Smooth muscle cell (in vitro differentiated cells): ENCODE results near the gene VAPB. TPM values are rescaled to one million over a fixed set of nuclear protein-coding genes. Genes with fewer than 3 reads are reported as not detected.
"Not testable (repeated sequence)": the region's sequence is repeated elsewhere in the genome, so short reads cannot be mapped to it uniquely, and the experiment has no call there.

ENCODE experiments used
- DNase-seq: peaks from one replicate; lab custom pipeline; 2025; ENCODE audit not compliant: unreplicated experiment; lab: John Stamatoyannopoulos, UW
- H2AFZ ChIP-seq: fragments of 200-600 bp; sonication (generic); 2 replicates; pipeline ENCODE4 v1.6.0; 2016; ENCODE audit warnings: antibody characterized with exemption, low read depth, mild to moderate bottlenecking
- H3F3A ChIP-seq: fragments of 200-600 bp; sonication (generic); 2 replicates; pipeline ENCODE4 v1.6.0; 2017; ENCODE audit warnings: antibody characterized with exemption, low read depth
- H3K27ac ChIP-seq: fragments of 200-600 bp; sonication (generic); 2 replicates; pipeline ENCODE4 v1.5.1; 2016; ENCODE audit warnings: low read depth, mild to moderate bottlenecking
- H3K27me3 ChIP-seq: fragments of 200-600 bp; sonication (generic); 2 replicates; pipeline ENCODE4 v1.6.1; 2016; ENCODE audit warnings: low read depth, mild to moderate bottlenecking
- H3K36me3 ChIP-seq: fragments of 200-600 bp; sonication (generic); 2 replicates; pipeline ENCODE4 v1.5.1; 2016; ENCODE audit warnings: low read depth
- H3K4me1 ChIP-seq: fragments of 200-600 bp; sonication (generic); 2 replicates; pipeline ENCODE4 v1.5.1; 2016; ENCODE audit warnings: low read depth
- H3K4me2 ChIP-seq: fragments of 200-600 bp; sonication (generic); 2 replicates; pipeline ENCODE4 v1.6.0; 2016; ENCODE audit warnings: mild to moderate bottlenecking
- H3K4me3 ChIP-seq: fragments of 200-600 bp; sonication (generic); 2 replicates; pipeline ENCODE4 v1.5.1; 2016; ENCODE audit warnings: mild to moderate bottlenecking
- H3K79me2 ChIP-seq: fragments of 200-600 bp; sonication (generic); 2 replicates; pipeline ENCODE4 v1.6.0; 2016; ENCODE audit warnings: low read depth, mild to moderate bottlenecking
- H3K9ac ChIP-seq: fragments of 200-600 bp; sonication (generic); 2 replicates; pipeline ENCODE4 v1.6.0; 2016; ENCODE audit warnings: low read depth
- H3K9me3 ChIP-seq: fragments of 200-600 bp; sonication (generic); replicated peaks from 2 replicates; pipeline ENCODE4 v1.5.1; 2016; ENCODE audit warnings: low read depth
- H4K20me1 ChIP-seq: fragments of 200-600 bp; sonication (generic); 2 replicates; pipeline ENCODE4 v1.6.0; 2016; ENCODE audit warnings: low read depth
- CTCF ChIP-seq: fragments of 200-600 bp; sonication (generic); IDR thresholded peaks from 2 replicates; pipeline ENCODE4 v1.5.1; 2017; ENCODE audit warnings: borderline replicate concordance, mild to moderate bottlenecking, antibody characterized with exemption; ENCODE audit not compliant: insufficient read depth, poor library complexity, severe bottlenecking
- WGBS: methylation state at CpG from one replicate; pipeline ENCODE4 v1.1.7; 2016; ENCODE audit warnings: low lambda C conversion rate; 5-methylcytosine and 5-hydroxymethylcytosine counted together
- polyA plus RNA-seq: library from polyadenylated mRNA; unstranded; fragments of >200 nt; fragmentation: Nextera tagmentation; extraction: Ambion mirVana; gene quantifications from 2 replicates; pipeline ENCODE4 v1.2.1, GENCODE V29; 2016
- total RNA-seq: library from RNA; depleted of rRNA; stranded (reverse); fragments of >200 nt; gene quantifications from 2 replicates; pipeline ENCODE4 v1.2.3, GENCODE V29; 2014

Gene VAPB
- total and polyA plus RNA-seq, 2 experiments from 2014 or later = 14.9 to 28.2 TPM

GRCh38 chr20:58408603-58409246 is 19.7 kb downstream of the VAPB start:
- H3K9ac ChIP-seq = no peak overlapping the region
- no peak for DNase-seq
- no peaks in the 10 kb centered on the region for H3K9me3 ChIP-seq
- TF ChIP-seq CTCF = no peak
- H3K4me2 ChIP-seq = no peak overlapping the region
- H3K79me2 ChIP-seq = peaks cover 88% of the 10 kb centered on the region
- H3F3A ChIP-seq = peaks cover 5% of the 10 kb centered on the region
- no peaks in the 10 kb centered on the region for H3K36me3 ChIP-seq
- no peak overlapping the region for H2AFZ ChIP-seq
- H3K27me3 ChIP-seq = no peaks in the 10 kb centered on the region
- WGBS = 67% methylated on average over 3 of the region's 3 CpGs
- peaks cover 9% of the 10 kb centered on the region for H3K4me1 ChIP-seq
- H4K20me1 ChIP-seq = peaks cover 90% of the 10 kb centered on the region
- no peak overlapping the region for H3K27ac ChIP-seq
- H3K4me3 ChIP-seq = no peak overlapping the region

- Histone ChIP-seq H4K20me1 (peaks cover 77% of the 10 kb centered on the region), H3K79me2 (peaks cover 79% of the 10 kb centered on the region)
- H3K9me3 ChIP-seq, H3K36me3 ChIP-seq, H3K4me1 ChIP-seq, H2AFZ ChIP-seq, H3F3A ChIP-seq, H3K4me3 ChIP-seq, DNase-seq, H3K27ac ChIP-seq, H3K4me2 ChIP-seq, H3K9ac ChIP-seq, H3K27me3 ChIP-seq: not testable (repeated sequence)
- WGBS = no CpG with 5 or more reads among the region's 35 CpGs
These were observed 25.2 kb downstream of the VAPB start for GRCh38 chr20:58414216-58414615.

GRCh38 chr20:58414786-58415185 is 25.8 kb downstream of the VAPB start:
- Histone ChIP-seq H4K20me1 (peaks cover 77% of the 10 kb centered on the region), H3K79me2 (peaks cover 76% of the 10 kb centered on the region)
- not testable (repeated sequence) for H3K9ac ChIP-seq, H3F3A ChIP-seq, H3K9me3 ChIP-seq, H3K27ac ChIP-seq, H3K36me3 ChIP-seq, H3K27me3 ChIP-seq, H2AFZ ChIP-seq, H3K4me3 ChIP-seq, H3K4me2 ChIP-seq, H3K4me1 ChIP-seq, DNase-seq
- 99% methylated on average over 25 of the region's 26 CpGs for WGBS

GRCh38 chr20:58416057-58416456 is 27.0 kb downstream of the VAPB start:
- Histone ChIP-seq H3K4me1 (no peaks in the 10 kb centered on the region), H3K9me3 (no peaks in the 10 kb centered on the region), H3K4me2 (no peak overlapping the region), H3K4me3 (no peak overlapping the region), H3K9ac (no peak overlapping the region), H3F3A (no peaks in the 10 kb centered on the region), H3K36me3 (peaks cover 4% of the 10 kb centered on the region), H3K27ac (no peak overlapping the region), H3K79me2 (peaks cover 63% of the 10 kb centered on the region), H2AFZ (no peak overlapping the region), H3K27me3 (no peaks in the 10 kb centered on the region), H4K20me1 (peaks cover 77% of the 10 kb centered on the region)
- WGBS = 100% methylated on average over 1 of the region's 1 CpG
- no peak for TF ChIP-seq CTCF
- no peak for DNase-seq
